HTERT RPE-1 (cell line): ENCODE measurements around the gene MED22.

Experiments
- in situ Hi-C: fragments of 300-500 bp; cut with MboI; formaldehyde crosslinking; loops from 4 replicates; pipeline ENCODE4 v1.14.3; 2020; ENCODE audit warnings: low sequenced_read_pairs

Gene MED22

DNA sequence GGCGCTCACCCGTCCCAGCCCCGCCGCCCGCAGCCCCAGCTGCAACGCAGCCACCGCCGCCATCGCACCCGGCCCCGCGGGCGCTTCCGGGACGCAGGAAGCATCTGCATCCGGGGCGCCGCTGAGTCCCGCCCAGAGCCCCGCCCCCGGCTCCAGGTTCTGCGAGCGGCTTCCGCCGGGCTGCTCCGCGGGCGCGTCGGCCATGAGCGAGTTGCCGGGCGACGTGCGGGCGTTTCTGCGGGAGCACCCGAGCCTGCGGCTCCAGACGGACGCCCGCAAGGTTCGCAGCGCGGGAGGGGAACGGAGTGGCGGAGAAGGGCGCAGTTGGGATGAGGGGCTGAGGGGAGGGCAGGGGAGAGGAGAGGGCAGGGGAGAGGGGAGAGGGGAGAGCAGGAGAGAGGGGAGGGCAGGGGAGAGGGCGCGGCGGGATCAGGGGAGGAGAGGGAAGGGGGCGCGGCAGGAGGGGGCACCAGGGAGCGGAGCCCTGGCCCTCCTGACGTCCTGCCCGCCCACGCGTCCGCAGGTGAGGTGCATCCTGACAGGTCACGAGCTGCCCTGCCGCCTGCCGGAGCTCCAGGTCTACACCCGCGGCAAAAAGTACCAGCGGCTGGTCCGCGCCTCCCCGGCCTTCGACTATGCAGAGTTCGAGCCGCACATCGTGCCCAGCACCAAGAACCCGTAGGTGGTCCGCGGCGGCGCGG, 8.6 kb upstream of the MED22 start, which contains the start of the genes SURF1 and SURF2:
SURF1 (minus strand) TSS at position 97 of the 701 bp plus-strand sequence; CDS start at position 63, 34 bp downstream.
SURF2 (plus strand) TSS at position 160 of the 701 bp plus-strand sequence; CDS start at position 203, 43 bp downstream.
- in situ Hi-C loops, result no loop called here

DNA sequence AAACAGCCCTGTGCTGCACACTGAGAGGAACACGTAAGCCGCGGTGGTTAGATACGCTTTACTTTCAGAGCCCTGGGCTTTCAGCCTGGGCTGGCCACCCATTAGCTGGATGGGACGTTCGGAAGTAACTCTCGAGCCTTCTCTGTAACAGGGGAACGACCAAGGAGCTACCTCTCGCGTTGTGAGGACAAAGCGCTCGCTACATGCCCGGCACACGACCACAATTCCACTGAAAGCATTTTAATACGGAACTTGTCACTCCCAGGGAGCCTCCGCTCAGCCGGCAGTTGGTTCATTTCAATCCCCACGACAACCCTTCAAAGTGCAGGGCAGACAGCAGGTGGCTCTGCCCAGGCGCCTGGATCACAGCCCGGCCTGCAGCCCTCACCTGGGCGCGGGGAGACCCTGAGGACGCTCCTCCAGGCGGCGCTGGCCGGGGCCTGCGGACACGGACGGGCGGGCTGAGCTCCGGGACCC, 8.0 kb upstream of the MED22 start:
- in situ Hi-C loops, result no loop called here

DNA sequence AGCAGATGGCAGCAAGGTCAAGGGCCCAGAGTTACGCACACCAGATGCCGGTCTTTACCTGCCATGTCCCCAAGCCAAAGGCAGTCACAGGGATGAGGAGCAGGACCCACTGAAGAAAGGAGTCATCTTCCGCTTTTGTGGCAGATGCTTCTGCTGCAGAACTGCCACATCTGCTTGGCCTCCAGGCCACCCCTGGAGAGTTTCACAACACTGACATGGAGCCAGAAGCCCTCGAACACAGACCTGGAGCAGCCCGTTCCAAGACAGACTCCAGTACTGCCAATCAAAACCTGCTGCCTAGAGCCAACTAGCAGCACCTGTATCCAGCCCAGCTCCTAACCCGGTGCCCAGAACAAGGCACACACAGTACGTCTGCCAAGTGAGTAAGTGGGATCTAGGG, 6.8 kb upstream of the MED22 start:
- in situ Hi-C loops, result no loop called here

- in situ Hi-C loops, result no loop called here
Observed at GRCh38 chr9:133353548-133353947, 5.6 kb upstream of the MED22 start.

- in situ Hi-C loops, result no loop called here
Observed at GRCh38 chr9:133352635-133353340, 4.9 kb upstream of the MED22 start.

DNA sequence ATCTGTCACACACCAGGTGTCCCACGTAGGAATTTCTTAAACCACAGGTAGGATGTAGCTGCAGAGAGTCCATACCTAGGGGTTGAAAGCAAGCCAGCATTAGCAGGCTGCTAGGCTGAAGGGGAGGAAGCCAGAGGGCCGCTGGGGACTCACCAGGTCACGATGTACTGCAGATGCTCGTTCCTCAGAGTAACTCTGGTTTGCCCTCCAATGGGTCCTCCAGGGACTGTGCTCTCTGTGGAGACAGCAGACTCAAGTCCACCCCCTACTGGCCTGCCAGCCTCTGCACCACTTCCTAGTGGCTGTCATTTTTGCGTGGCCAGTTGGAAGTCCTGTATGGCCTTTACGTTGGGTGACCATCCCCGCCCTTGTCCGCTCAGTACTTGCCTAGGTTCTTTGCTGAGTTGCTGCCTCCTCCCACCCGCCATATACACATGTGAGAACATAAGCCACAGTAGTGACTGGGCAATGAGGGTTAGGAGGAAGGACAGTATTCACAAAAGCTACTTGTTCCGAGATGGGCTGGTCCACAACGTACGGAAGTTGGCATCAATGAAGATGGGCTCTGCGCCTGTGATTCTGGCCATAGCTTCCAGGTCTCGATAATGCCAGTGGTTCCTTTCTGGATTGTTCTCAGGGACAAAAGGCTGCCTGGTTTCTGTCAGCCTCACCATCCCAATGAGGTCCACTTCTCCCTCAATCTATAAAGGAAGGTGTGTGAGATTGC, 4.1 kb upstream of the MED22 start:
- in situ Hi-C loops, result no loop called here

DNA sequence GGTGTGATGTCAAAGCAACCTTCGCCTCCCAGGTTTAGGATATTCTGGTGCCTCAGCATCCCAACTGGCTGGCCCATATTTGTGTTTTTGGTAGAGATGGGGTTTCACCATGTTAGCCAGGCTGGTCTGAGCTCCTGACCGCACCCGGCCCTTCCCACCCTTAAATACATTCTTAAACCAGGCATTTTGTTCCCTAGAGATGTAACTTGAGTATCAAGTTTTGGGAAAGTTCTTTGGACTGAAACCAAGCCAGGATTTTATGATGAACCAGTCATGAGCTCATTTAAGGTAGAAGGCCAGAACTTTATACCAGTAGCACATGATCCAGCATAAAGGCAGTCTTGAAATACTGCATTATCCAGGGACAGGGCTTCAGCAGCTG, 3.6 kb upstream of the MED22 start:
- in situ Hi-C loops, result no loop called here

GRCh38 chr9:133349965-133350616, 2.2 kb upstream of the MED22 start:
- in situ Hi-C loops, result no loop called here

GRCh38 chr9:133348718-133349573, 1.0 kb upstream of the MED22 start:
- in situ Hi-C loops, result no loop called here

DNA sequence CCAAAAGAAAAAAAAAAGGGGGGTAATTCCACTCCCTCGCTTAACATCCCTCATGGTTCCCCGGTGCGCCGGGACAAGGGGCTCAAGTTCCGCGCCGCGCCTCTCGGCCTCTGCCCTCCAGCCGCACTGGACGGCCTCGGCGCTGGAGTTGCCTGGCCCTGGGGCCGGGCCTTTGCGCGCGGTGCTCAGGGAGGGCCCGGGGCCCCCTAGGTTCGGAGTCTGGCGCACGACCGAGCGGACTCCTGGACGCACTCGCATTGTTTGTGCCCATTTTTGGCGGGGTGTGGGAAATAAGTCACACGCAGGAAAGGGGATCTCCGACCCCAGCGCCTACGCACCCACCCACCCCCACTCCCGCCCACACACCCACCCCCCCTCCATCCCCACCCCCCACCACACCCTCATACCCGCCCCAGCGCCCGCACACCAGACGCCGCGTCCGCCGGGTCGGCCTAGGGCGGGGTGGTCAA, 381 bp downstream of the MED22 start:
- in situ Hi-C loops, result no loop called here

DNA sequence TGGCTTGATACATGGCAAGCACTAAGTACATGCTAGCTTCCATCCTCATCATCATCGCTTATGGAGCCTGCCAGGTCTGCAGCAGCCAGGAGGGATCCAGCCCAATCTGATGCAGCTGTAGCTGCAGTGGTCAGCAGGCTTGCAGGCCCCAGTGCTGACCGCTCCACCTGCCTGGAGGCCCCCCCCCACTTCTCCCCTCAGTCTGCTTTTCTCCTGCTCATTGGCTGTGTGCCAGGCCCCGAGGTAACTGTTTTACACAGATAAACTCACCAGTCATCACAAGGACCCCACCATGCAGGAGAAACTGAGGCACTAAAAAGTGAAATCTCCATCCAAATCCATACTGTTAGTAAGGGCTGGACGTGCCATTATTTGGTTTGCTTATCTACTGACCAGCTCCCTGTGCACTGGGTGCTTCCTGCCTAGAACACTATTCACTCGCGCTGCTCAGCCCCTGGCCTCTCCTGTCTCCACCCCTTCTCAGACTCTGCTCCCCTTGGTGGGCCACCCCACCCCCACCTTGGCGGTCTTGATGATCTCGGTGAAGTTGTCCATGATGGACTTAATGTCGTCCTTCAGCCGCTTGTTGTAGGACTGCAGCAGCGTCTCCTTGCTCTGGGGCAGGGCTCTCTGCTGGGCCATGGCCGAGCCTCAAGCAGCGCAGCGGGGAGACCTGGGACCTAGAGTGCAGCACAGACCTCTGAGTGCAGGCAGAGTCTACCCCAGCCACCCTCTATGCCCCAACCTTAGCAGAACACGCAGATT, 1.7 kb downstream of the MED22 start:
- in situ Hi-C loops, result no loop called here

DNA sequence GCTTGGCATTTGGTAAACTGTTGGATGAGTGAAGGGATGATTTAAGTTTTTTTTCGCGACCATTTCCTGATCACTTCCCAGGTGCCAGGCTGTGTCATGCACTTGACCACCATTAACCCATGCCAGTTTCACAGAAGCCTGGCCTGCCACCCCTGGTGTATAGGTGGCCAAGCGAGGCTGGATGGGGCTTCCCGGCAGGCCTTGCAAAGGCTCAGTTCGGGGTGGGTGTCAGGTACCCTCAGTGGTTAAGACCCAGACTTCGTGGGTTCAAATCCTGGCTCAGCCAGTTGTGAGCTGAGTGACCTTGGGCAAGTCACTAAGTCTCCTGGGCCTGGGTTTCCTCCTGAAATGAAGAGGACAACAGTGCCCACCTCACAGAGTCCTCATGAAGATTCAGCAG, 2.3 kb downstream of the MED22 start:
- in situ Hi-C loops, result no loop called here

- in situ Hi-C loops, result no loop called here
Observed at GRCh38 chr9:133344979-133345378, 3.0 kb downstream of the MED22 start.

DNA sequence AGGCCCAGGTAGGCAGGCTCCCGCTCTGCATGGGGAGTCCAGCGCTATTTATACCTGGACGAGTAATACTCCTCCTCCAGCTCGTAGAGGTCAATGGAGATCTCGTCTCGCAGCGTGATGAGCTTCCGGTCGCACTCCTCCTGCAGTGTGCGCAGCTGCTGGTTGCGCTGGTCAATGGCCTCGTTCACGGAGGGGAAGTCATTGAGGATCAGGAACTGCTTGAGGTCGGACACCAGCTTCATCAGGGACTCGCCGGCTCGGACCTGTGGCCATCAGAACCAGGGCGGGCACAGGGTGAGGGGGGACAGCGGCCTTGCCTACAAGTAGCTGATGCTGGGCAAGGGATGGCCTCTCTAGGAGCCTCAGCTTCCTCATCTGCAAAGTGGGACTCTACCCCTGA, 3.9 kb downstream of the MED22 start:
- in situ Hi-C loops, result no loop called here

DNA sequence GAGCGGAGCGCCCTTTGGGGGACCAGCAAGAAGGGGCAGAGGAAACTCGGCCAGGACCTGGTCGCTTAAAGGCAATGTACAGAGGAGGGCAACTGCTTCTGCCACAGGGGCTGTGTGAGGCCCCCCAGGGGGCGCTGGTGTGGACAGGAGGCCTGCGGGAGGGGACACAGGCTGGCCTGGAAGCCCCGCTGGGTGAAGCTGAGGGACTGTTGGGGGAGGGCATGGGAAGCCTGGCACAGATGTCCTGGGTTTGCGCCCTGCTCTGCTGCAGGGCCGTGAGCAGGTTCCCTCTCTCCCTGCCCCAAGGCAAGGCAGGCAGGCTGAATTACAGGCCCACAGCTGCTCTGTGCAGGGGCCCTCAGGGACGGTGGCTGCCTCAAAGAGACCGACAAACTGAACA, 5.4 kb downstream of the MED22 start:
- in situ Hi-C loops, result no loop called here

- in situ Hi-C loops, result no loop called here
Observed at GRCh38 chr9:133342069-133342406, 5.9 kb downstream of the MED22 start.

- in situ Hi-C loops, result no loop called here
Observed at GRCh38 chr9:133341369-133342068, 6.4 kb downstream of the MED22 start.

GRCh38 chr9:133340916-133341315, 7.0 kb downstream of the MED22 start:
- in situ Hi-C loops, result no loop called here

DNA sequence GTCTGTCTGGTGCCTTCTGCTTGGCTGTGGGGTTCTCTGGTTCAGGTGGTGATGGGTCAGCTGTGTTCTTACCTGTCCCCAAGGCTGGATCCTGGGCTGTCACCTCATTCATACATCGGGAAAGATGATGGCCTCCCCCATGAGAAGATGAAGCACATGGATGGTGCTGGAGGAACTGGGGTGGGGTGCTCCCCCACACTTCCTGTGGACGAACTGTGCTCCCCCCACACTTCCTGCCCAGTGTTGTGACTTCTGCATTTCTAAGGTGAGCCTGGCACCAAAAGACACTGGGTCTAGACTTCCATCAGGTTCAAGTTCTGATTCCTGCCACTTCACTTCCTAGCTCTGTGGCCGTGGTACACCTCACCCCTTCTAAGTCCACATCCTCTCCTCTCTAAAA, 7.7 kb downstream of the MED22 start:
- in situ Hi-C loops, result no loop called here
